Upper lobe of left lung (tissue), 4 donors: ENCODE measurements around the gene GATA3.

ENCODE experiments used
- CTCF ChIP-seq, 6 experiments: fragments of 450-650 bp in 4 of 6; fragments of 200-600 bp in 2 of 6; sonication (generic) in 2 of 6; IDR thresholded peaks; one replicate each; pipeline ENCODE4 v1.5.1; 2016 to 2019; ENCODE audit warnings: antibody characterized with exemption in 6 of 6
- EP300 ChIP-seq, 4 donors: sonication (generic); formaldehyde crosslinking; IDR thresholded peaks; one replicate each; pipeline ENCODE4 v1.5.1; 2017; ENCODE audit warnings: antibody characterized with exemption in 4 of 4, control low read depth in 2 of 4
- POLR2A ChIP-seq, 4 donors: fragments of 450-650 bp; IDR thresholded peaks; one replicate each; pipeline ENCODE4 v1.5.1; 2016 to 2017; ENCODE audit warnings: antibody characterized with exemption in 4 of 4, mild to moderate bottlenecking in 2 of 4

GRCh38 chr10:8103543-8103942 lies 49.1 kb downstream of the GATA3 start:
- TF ChIP-seq CTCF (IDR thresholded peaks at IDR 0.05) (no peak), POLR2A (IDR thresholded peaks at IDR 0.05) (no peak), EP300 (IDR thresholded peaks at IDR 0.05) (no peak)
